H4 (cell line): ENCODE results near the gene CNPY1. TPM values are rescaled to one million over a fixed set of nuclear protein-coding genes. Genes with fewer than 3 reads are reported as not detected.
"Not testable (repeated sequence)": the region's sequence is repeated elsewhere in the genome, so short reads cannot be mapped to it uniquely, and the experiment has no call there.

ENCODE experiments used
- DNase-seq: peaks from one replicate; pipeline ENCODE4 v3.0.0-alpha.2; 2015; ENCODE audit warnings: low spot score
- total RNA-seq: library from RNA; depleted of rRNA; stranded (reverse); fragments of >200 nt; shearing (Covaris generic); gene quantifications from 2 replicates; pipeline ENCODE4 v1.2.3, GENCODE V29; 2014; rRNA removed

The CNPY1 gene
- 0.08 TPM in 1 of 2 replicates, not detected in the other for total RNA-seq

- DNase-seq: not testable (repeated sequence)
Observed at GRCh38 chr7:155546449-155546848, at the start of gene CNPY1. Gene CNPY1, minus strand, starts transcription at chr7:155546559. Its CDS starts 630 bp downstream, at chr7:155545929.

GRCh38 chr7:155594961-155595366, 48.6 kb upstream of the CNPY1 start:
- no peak for DNase-seq

DNA sequence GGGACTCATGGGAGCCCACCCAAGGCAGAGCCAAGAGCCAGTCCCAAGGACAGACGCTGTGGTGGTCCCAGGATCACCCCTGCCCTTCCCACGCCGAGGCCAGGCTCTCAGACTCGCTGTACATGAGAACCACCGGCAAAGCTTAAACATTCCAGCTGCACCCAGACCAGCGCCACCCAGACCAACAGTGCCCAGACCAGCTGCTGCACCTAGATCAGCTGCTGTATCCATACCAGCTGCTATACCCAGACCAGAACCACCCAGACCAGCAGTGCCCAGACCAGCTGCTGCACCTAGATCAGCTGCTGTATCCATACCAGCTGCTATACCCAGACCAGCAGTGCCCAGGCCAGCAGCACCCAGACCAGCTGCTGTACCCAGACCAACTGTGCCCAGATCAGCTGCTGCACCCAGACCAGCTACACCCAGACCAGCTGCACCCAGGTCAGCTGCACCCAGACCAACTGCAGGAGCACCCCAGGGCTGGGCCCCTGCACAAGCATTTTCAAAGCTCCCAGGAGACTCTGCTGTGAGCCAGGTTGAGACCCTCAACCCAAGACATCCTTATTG, 47.9 kb upstream of the CNPY1 start:
- DNase-seq: no peak

DNA sequence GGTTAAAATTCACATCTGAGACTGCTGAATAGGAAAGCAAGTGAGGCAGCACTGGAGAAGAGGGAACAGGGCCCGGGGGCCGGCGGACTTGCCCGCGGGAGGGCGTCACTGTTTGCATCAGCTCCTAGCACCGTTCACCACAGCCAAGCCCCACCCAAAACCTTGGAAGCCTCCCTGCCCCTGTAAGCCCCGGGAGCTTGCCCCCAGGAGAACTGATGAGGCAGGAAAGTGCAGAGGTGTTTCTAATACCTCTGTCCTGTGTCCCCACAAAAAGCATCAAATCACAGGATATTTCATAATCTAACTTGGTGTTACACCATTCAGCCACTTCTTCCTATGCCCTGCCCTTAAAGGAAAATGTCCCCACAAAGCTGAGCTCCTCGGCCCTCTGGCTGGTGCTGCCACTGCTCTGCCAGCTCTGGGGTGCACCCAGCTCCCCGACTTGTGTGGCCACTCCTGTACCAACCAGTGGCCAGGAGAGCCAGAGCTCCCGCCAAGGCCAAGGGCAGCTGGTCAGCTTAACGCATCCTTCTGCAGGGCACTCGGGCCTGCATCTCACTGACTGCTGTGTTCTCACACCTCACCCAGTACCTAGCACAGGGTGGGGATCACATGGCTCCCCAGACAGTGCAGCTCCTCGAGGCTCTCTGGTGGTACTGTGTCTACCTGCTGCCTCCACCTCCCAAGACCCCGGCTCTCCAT, 47.3 kb upstream of the CNPY1 start:
- no peak for DNase-seq

DNA sequence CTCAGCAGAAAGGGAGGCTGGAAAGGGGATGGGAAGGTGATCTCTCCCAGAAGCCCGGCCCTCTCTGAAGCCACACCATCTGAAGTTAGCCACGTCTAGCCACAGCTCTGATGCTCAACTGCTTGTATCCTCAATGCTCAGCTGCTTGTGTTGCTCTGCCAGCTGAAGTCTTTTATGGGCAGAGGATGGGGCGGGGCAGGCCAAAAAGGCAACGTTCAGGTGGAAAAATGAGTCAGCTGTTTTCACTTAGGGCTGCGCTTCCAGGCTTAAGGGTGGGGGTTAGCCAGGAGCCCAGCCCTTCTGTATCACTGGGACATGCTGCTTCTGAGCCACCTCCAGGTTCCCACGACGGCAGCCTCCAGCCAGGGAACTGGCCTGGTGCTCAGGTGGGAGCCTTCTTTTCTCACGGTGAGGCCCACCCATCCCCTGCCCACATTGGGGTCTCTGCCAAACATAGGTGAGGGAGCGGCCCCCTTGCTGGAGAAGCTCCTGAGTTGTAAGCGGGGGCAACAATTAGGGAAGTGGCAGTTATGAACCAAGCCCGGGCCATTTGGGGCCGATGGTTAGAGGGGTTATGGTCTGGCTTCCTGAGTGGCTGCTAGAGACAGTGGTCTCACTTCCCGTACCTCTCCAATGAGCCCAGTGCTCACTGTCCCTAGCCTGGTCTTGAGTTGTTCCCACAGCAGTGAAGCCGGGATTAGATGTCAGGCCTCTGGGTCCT, 44.9 kb upstream of the CNPY1 start:
- DNase-seq: peak; percentile 63

GRCh38 chr7:155590215-155591018, 44.1 kb upstream of the CNPY1 start:
- peak; percentile 80 for DNase-seq

DNA sequence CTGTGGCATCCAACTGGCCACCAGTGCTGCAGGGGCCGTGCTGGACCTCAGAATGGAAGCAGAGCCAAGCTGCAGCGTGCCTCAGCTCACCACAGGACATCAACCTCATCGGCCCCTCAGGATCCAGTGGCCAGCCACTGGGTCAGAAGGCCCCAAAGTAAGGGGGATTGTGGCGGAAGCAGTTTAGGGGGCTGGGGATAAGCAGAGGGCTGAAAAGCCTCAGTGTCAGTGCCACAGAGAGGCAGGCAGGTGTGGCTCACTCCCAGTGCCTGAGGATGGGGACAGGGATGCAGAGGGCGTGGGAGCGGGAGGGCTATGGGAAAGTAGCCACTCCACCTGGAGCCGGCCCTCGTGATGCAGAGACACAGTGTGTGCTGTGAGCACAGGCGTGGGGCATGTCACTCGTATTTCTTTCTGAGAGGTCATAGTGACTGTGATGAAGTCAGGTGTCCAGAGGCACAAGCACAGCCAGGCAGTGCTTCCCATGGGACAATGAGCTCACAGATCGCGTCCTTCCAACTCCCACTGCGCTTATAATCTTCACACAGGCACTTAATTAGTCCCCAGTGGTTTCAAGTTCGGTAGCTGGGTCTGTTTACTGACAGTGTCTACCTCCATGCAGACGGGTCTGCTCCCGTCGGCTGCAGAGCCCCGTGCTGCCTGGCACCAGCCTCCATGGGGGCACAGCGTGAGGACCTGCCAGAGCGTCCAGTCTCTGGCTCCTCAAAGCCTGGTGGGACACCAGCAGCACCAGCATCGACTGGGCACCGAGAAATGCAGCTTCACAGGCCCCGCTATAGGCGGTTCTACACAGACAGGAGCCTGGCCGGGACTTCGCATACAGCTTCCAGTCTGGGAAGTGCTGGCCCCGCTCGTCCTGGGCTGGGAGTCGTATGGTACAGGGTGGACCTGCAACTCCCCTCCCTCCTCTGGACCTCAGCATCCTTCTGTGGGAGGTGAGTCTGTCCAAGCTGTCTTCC, 42.9 kb upstream of the CNPY1 start:
- no peak for DNase-seq

- DNase-seq: no peak
Observed at GRCh38 chr7:155588468-155588998, 42.2 kb upstream of the CNPY1 start.

- no peak for DNase-seq
Observed at GRCh38 chr7:155587486-155587885, 41.1 kb upstream of the CNPY1 start.

- DNase-seq: no peak
Observed at GRCh38 chr7:155586843-155587440, 40.6 kb upstream of the CNPY1 start.

GRCh38 chr7:155585951-155586350, 39.6 kb upstream of the CNPY1 start:
- no peak for DNase-seq

GRCh38 chr7:155585532-155585895, 39.2 kb upstream of the CNPY1 start:
- DNase-seq: no peak

GRCh38 chr7:155584763-155585531, 38.6 kb upstream of the CNPY1 start:
- DNase-seq: no peak

- DNase-seq: no peak
Observed at GRCh38 chr7:155584261-155584660, 37.9 kb upstream of the CNPY1 start.

- DNase-seq: no peak
Observed at GRCh38 chr7:155583636-155584035, 37.3 kb upstream of the CNPY1 start.

GRCh38 chr7:155581954-155582353, 35.6 kb upstream of the CNPY1 start:
- no peak for DNase-seq

DNA sequence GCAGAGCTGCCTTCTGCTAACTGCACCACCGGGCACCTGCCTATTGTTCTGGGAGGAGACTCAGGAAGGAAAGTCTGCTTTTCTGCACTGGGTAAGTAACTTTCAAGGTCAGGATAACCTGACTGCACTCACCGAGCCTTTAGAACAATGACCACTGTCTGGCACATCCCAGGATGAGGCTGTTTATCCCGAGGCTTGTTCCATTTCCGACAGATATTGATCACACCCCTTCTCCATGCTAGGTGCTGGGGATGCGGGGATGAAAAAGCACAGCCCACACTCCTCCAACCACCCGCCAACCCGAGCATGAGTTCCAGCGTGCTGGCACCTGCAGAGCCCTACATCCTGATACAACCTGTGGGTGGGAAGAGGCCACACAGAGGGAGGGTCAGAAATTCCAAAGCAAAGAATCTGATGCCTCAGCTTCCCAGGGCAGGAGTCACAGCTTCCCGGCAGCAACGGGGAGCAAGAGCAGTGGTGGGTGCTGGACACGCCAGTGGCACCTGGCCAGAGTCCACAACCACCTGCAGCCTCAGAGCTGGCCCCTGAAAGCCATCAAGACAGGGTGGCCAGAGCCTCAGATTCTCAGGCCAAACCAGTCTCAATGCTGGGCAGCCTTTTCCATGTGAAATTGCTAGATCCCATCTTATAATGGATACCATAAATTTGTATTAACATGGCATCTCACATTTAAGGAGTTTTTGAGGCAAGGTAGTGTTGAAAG, 34.9 kb upstream of the CNPY1 start:
- DNase-seq: no peak

DNA sequence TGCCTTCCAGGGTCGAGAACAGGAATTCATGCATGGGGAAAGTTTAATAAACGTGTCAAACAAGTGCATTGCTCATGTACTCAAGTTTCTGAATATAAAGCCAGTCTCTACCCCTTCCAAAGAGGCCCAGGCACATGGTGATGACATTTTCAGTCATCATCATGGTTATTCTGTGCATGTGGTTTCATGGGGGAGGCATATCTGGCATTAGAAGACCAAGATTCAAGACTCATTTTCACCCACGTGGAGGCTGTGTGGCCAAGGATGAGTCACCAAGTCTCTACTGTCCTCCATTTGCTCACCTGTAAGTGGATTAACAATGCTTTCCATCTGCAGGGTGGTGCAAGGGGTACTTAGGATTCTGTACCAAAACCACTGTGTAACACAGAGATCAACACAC, 34.0 kb upstream of the CNPY1 start:
- no peak for DNase-seq

GRCh38 chr7:155579565-155579964, 33.2 kb upstream of the CNPY1 start:
- DNase-seq: no peak
